H9 (cell line): ENCODE results near the gene NEK6. TPM values are rescaled to one million over a fixed set of nuclear protein-coding genes. Genes with fewer than 3 reads are reported as not detected.

Source experiments
- DNase-seq: peaks from one replicate; pipeline ENCODE4 v3.0.0-alpha.2; 2017
- H2AFZ ChIP-seq: one replicate; pipeline ENCODE4 v1.6.1; 2013; ENCODE audit warnings: mild to moderate bottlenecking, low read length, control low read depth, moderate library complexity
- H2AK5ac ChIP-seq: 2 replicates; pipeline ENCODE4 v1.6.1; 2013; ENCODE audit warnings: low read length, control low read depth, mixed read lengths; ENCODE audit not compliant: insufficient read length
- H2BK120ac ChIP-seq: one replicate; pipeline ENCODE4 v1.6.1; 2013; ENCODE audit warnings: low read depth, mild to moderate bottlenecking, low read length, control low read depth, inconsistent platforms; ENCODE audit not compliant: poor library complexity, severe bottlenecking
- H2BK12ac ChIP-seq: 2 replicates; pipeline ENCODE4 v1.6.1; 2013; ENCODE audit warnings: low read length, control low read depth, mixed read lengths, low read depth; ENCODE audit not compliant: insufficient read length
- H2BK15ac ChIP-seq: 2 replicates; pipeline ENCODE4 v1.6.1; 2013; ENCODE audit warnings: low read depth, low read length, control low read depth
- H2BK20ac ChIP-seq: one replicate; pipeline ENCODE4 v1.6.1; 2013; ENCODE audit warnings: low read depth, mild to moderate bottlenecking, low read length, control low read depth, inconsistent platforms; ENCODE audit not compliant: poor library complexity, severe bottlenecking
- H2BK5ac ChIP-seq: 2 replicates; pipeline ENCODE4 v1.6.1; 2013; ENCODE audit warnings: low read length, control low read depth, mixed read lengths; ENCODE audit not compliant: insufficient read length
- H3K14ac ChIP-seq: 2 replicates; pipeline ENCODE4 v1.6.1; 2013; ENCODE audit warnings: low read length, control low read depth; ENCODE audit not compliant: insufficient read depth
- H3K18ac ChIP-seq: 2 replicates; pipeline ENCODE4 v1.6.1; 2013; ENCODE audit warnings: low read depth, mild to moderate bottlenecking, mixed read lengths, low read length, control low read depth; ENCODE audit not compliant: insufficient read length
- H3K23ac ChIP-seq: 2 replicates; pipeline ENCODE4 v1.6.1; 2013; ENCODE audit warnings: low read length, control low read depth, mixed read lengths, low read depth; ENCODE audit not compliant: insufficient read length
- H3K23me2 ChIP-seq: 2 replicates; pipeline ENCODE4 v1.6.1; 2013; ENCODE audit warnings: low read depth, mild to moderate bottlenecking, mixed read lengths, low read length, control low read depth; ENCODE audit not compliant: insufficient read length, poor library complexity, severe bottlenecking
- H3K27ac ChIP-seq: 2 replicates; pipeline ENCODE4 v1.5.1; 2013; ENCODE audit warnings: low read length, control low read depth, mixed read lengths, low read depth; ENCODE audit not compliant: insufficient read length
- H3K27me3 ChIP-seq: 2 replicates; pipeline ENCODE4 v1.6.1; 2013; ENCODE audit warnings: low read length, control low read depth, inconsistent platforms; ENCODE audit not compliant: insufficient read depth
- H3K4ac ChIP-seq: 2 replicates; pipeline ENCODE4 v1.6.1; 2013; ENCODE audit warnings: low read depth, mild to moderate bottlenecking, control low read depth, inconsistent platforms, low read length, moderate library complexity
- H3K4me1 ChIP-seq: 2 replicates; pipeline ENCODE4 v1.6.1; 2013; ENCODE audit warnings: low read length, control low read depth, inconsistent platforms; ENCODE audit not compliant: insufficient read depth
- H3K4me2 ChIP-seq: 2 replicates; pipeline ENCODE4 v1.6.1; 2013; ENCODE audit warnings: low read length, control low read depth, mixed read lengths; ENCODE audit not compliant: insufficient read length, insufficient read depth
- H3K56ac ChIP-seq: 2 replicates; pipeline ENCODE4 v1.6.1; 2013; ENCODE audit warnings: low read depth, mild to moderate bottlenecking, mixed read lengths, low read length, control low read depth; ENCODE audit not compliant: insufficient read length
- H3K79me1 ChIP-seq: 2 replicates; pipeline ENCODE4 v1.6.1; 2013; ENCODE audit warnings: low read depth, mild to moderate bottlenecking, moderate library complexity, low read length, control low read depth, inconsistent platforms; ENCODE audit not compliant: insufficient read depth, poor library complexity, severe bottlenecking
- H3K79me2 ChIP-seq: 2 replicates; pipeline ENCODE4 v1.6.1; 2013; ENCODE audit warnings: low read length, control low read depth, inconsistent platforms; ENCODE audit not compliant: insufficient read depth
- H3K9ac ChIP-seq: 2 replicates; pipeline ENCODE4 v1.6.1; 2013; ENCODE audit warnings: low read length, control low read depth, mixed read lengths; ENCODE audit not compliant: insufficient read length; ENCODE audit errors: extremely low read depth
- H3K9me3 ChIP-seq: one replicate; pipeline ENCODE4 v1.6.1; 2013; ENCODE audit warnings: low read depth, low read length, inconsistent platforms; ENCODE audit not compliant: control insufficient read depth
- H3T11ph ChIP-seq: one replicate; pipeline ENCODE4 v1.6.1; 2013; ENCODE audit warnings: mild to moderate bottlenecking, low read length, control low read depth, inconsistent platforms
- H4K20me1 ChIP-seq: one replicate; pipeline ENCODE4 v1.6.1; 2013; ENCODE audit not compliant: control insufficient read depth, insufficient read length, insufficient read depth
- H4K5ac ChIP-seq: 2 replicates; pipeline ENCODE4 v1.6.1; 2013; ENCODE audit warnings: low read depth, mild to moderate bottlenecking, mixed read lengths, low read length, control low read depth; ENCODE audit not compliant: insufficient read length
- H4K8ac ChIP-seq: replicated peaks from 2 replicates; pipeline ENCODE4 v1.6.1; 2013; ENCODE audit warnings: low read length, control low read depth, mixed read lengths, low read depth; ENCODE audit not compliant: insufficient read length
- H4K91ac ChIP-seq: 2 replicates; pipeline ENCODE4 v1.6.1; 2013; ENCODE audit warnings: low read depth, mild to moderate bottlenecking, moderate library complexity, mixed read lengths, low read length, control low read depth; ENCODE audit not compliant: insufficient read length
- H3K27ac Mint-ChIP-seq, 3 experiments: 2 replicates in 2 of 3; 3 replicates in 1 of 3; pipeline ENCODE4 v1.8.0; 2020 to 2021; ENCODE audit warnings: mixed read lengths in 3 of 3, mild to moderate bottlenecking in 1 of 3, moderate library complexity in 1 of 3
- H3K27me3 Mint-ChIP-seq: 2 replicates; pipeline ENCODE4 v1.8.0; 2021; ENCODE audit warnings: low read depth, mild to moderate bottlenecking, moderate library complexity, mixed read lengths
- H3K36me3 Mint-ChIP-seq, 3 experiments: 2 replicates in 2 of 3; 3 replicates in 1 of 3; pipeline ENCODE4 v1.8.0; 2020 to 2021; ENCODE audit warnings: low read depth in 3 of 3, mixed read lengths in 3 of 3; ENCODE audit not compliant: insufficient read depth in 1 of 3
- H3K4me1 Mint-ChIP-seq, 2 experiments: 2 replicates each; pipeline ENCODE4 v1.8.0; 2020; ENCODE audit warnings: mixed read lengths in 2 of 2
- H3K4me3 Mint-ChIP-seq, 2 experiments: 2 replicates in 1 of 2; 3 replicates in 1 of 2; pipeline ENCODE4 v1.8.0; 2020 to 2021; ENCODE audit warnings: mild to moderate bottlenecking in 2 of 2, mixed read lengths in 2 of 2, moderate library complexity in 1 of 2
- H3K9me3 Mint-ChIP-seq, 2 experiments: 2 replicates in 1 of 2; 3 replicates in 1 of 2; pipeline ENCODE4 v1.8.0; 2020; ENCODE audit warnings: mild to moderate bottlenecking in 2 of 2, mixed read lengths in 2 of 2, moderate library complexity in 1 of 2
- WGBS: extraction: QIAGEN DNeasy Blood & Tissue Kit; methylation state at CpG from one replicate; pipeline ENCODE4 v1.1.7; 2013; ENCODE audit warnings: missing lambda C conversion rate, low lambda C conversion rate, mixed read lengths; ENCODE audit not compliant: insufficient read length; ENCODE audit errors: extremely low coverage; 5-methylcytosine and 5-hydroxymethylcytosine counted together
- total RNA-seq: library from RNA; stranded (reverse); gene quantifications from 2 replicates; pipeline ENCODE4 v1.2.1, GENCODE V29; 2021
- TF ChIP-seq, protein P1 (sequence below): fragments of 200-600 bp; sonication (generic); conservative IDR thresholded peaks from 3 replicates; pipeline ENCODE4 v1.8.0; 2021; ENCODE audit warnings: antibody characterized with exemption, mild to moderate bottlenecking

Gene NEK6
- total RNA-seq, 1 experiment from 2014 or later: 14.3 TPM

DNA sequence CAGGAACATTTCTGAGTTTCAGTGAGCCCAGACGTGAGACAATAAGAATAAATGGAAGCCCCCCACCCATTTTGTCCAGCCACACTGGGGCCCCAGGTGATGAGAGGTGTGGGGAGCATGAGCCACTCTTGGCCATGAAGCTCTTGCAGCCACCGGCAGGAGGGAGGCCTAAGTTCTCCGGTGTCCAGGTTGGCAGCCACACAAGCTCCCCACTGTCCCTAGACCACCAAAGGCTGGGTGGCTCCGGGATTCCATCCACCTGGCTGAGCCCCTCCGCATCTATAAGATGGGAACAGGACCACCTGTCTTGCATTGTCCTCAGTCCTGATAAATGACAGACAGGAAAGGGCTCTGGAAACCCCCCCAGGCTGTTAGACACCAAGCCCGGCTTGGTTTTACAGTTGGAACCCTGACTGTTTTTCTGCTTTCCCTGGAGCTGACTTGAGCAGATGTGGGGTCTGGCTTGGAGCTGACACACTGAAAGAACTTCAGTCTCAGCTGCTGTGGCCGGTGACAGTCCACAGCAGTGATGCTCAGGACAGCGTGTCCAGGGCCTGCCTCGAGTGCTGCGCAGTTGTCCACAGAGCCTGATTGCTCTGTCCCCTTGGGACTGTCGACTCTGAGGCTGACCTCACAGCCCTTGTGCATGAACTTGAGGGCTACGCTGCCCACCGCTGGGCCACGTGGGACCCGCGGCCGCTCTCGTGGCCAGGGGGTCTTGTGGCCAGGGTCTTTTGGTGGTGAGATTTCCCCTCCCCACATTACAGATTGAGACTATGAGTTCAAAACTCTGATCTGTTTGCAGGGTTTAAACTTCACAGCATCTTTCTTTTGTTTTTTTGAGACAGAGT lies 82.7 kb downstream of the NEK6 start:
- no CpG with 5 or more reads among the region's 18 CpGs for WGBS

More for the DNA sequence above, 82.7 kb downstream of the NEK6 start:
- no peaks in the 10 kb centered on the region for H3K79me2 ChIP-seq
- H3K56ac ChIP-seq: no peak overlapping the region
- Mint-ChIP-seq H3K36me3 (peaks cover 13 to 18% (median 15%) of the 10 kb centered on the region in 3 experiments), H3K9me3 (peaks cover 4 to 6% of the 10 kb centered on the region in 2 experiments; a peak in 3 of 5 replicates), H3K4me3 (no peak overlapping the region), H3K4me1 (peaks cover 21 to 28% of the 10 kb centered on the region in 2 experiments), H3K27ac (peak overlapping the region in 2 of 3 experiments; percentile 64 to 65; a peak in 2 of 7 replicates), H3K27me3 (no peaks in the 10 kb centered on the region; the same call in 1 of the 2 replicates)
- no peak overlapping the region for H3K4me2 ChIP-seq
- H2BK120ac ChIP-seq: no peak overlapping the region
- H3K23ac ChIP-seq: no peak overlapping the region
- H2BK5ac ChIP-seq: no peak overlapping the region
- no peak overlapping the region for H4K91ac ChIP-seq
- no peaks in the 10 kb centered on the region; the same call in 1 of the 2 replicates for H3K4me1 ChIP-seq
- H3K27me3 ChIP-seq: no peaks in the 10 kb centered on the region
- no peak overlapping the region for H2AK5ac ChIP-seq
- no peak overlapping the region for H2BK15ac ChIP-seq
- no peak overlapping the region for H2BK12ac ChIP-seq
- DNase-seq: no peak
- no peak overlapping the region; the same call in 1 of the 2 replicates for H3K14ac ChIP-seq
- H4K20me1 ChIP-seq: no peaks in the 10 kb centered on the region
- H3K18ac ChIP-seq: no peak overlapping the region
- H2AFZ ChIP-seq: no peak overlapping the region
- H3T11ph ChIP-seq: no peak overlapping the region
- H3K9ac ChIP-seq: no peak overlapping the region
- H3K23me2 ChIP-seq: no peaks in the 10 kb centered on the region
- H4K5ac ChIP-seq: no peak overlapping the region
- no peak overlapping the region for H2BK20ac ChIP-seq
- no peaks in the 10 kb centered on the region for H3K9me3 ChIP-seq
- H4K8ac ChIP-seq: no peak overlapping the region
- no peak overlapping the region for H3K27ac ChIP-seq
- H3K79me1 ChIP-seq: no peaks in the 10 kb centered on the region
- H3K4ac ChIP-seq: no peak overlapping the region
- TF ChIP-seq, protein P1, sequence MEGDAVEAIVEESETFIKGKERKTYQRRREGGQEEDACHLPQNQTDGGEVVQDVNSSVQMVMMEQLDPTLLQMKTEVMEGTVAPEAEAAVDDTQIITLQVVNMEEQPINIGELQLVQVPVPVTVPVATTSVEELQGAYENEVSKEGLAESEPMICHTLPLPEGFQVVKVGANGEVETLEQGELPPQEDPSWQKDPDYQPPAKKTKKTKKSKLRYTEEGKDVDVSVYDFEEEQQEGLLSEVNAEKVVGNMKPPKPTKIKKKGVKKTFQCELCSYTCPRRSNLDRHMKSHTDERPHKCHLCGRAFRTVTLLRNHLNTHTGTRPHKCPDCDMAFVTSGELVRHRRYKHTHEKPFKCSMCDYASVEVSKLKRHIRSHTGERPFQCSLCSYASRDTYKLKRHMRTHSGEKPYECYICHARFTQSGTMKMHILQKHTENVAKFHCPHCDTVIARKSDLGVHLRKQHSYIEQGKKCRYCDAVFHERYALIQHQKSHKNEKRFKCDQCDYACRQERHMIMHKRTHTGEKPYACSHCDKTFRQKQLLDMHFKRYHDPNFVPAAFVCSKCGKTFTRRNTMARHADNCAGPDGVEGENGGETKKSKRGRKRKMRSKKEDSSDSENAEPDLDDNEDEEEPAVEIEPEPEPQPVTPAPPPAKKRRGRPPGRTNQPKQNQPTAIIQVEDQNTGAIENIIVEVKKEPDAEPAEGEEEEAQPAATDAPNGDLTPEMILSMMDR: no peak
